Measurements from ENCODE around the gene XAGE3.
"Not testable (repeated sequence)": the region's sequence is repeated elsewhere in the genome, so short reads cannot be mapped to it uniquely, and the experiment has no call there.

XAGE3 gene

DNA sequence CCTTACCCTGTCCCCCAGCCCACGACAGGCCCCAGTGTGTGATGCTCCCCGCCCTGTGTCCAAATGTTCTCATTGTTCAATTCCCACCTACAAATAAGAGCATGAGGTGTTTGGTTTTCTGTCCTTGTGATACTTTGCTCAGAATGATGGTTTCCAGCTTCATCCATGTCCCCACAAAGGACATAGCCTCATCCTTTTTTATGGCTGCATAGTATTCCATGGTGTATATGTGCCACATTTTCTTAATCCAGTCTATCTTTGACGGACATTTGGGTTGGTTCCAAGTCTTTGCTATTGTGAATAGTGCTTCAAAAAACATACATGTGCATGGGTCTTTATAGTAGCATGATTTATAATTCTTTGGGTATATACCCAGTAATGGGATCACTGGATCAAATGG, 24.3 kb downstream of the XAGE3 start:
- DNase-seq (ENCODE audit: low read depth in 2 of 3, low spot score in 1 of 3) = not testable (repeated sequence)

GRCh38 chrX:52839137-52839536, 28.7 kb downstream of the XAGE3 start:
- DNase-seq (ENCODE audit: low read depth in 2 of 3, low spot score in 1 of 3) = no peak

DNA sequence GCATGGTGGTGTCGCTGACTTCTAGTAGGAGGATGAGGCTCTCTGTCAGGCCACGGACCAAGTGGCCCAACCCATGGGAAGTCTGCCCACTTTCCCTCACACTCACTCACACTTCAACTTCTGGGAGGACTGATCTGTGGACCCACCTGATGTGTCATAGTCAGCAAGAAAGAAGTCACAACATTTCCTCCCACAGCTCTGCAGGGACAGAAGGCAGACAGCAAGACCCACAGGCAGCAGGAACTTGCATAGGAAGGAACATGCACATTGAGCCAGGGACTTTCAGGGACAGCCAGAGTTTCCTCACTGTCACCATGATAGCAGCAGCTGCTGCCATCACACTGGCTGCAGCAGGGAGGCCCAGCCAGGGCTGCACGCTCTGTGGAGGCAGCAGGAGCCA, 37.3 kb downstream of the XAGE3 start:
- DNase-seq (ENCODE audit: low read depth in 2 of 3, low spot score in 1 of 3) = no peak

DNA sequence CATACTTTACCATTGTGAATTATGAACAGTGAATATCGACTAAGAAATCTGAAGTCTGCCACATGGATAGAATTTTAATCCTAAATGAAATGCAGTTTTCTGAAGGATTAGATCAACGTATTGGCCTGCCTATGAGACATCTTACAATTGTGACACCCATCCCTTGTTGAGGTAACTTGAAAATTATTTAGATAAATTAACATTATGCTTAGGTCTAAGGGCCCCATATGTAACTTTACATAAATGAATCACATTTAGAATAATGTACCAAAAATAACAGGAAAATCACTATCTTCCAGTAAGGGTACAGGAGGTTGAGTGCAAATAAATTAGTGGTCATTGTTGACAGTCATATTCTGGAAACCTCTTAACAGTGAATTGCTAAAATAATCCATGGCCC, 43.3 kb downstream of the XAGE3 start:
- DNase-seq (ENCODE audit: low read depth in 2 of 3, low spot score in 1 of 3) = no peak

DNA sequence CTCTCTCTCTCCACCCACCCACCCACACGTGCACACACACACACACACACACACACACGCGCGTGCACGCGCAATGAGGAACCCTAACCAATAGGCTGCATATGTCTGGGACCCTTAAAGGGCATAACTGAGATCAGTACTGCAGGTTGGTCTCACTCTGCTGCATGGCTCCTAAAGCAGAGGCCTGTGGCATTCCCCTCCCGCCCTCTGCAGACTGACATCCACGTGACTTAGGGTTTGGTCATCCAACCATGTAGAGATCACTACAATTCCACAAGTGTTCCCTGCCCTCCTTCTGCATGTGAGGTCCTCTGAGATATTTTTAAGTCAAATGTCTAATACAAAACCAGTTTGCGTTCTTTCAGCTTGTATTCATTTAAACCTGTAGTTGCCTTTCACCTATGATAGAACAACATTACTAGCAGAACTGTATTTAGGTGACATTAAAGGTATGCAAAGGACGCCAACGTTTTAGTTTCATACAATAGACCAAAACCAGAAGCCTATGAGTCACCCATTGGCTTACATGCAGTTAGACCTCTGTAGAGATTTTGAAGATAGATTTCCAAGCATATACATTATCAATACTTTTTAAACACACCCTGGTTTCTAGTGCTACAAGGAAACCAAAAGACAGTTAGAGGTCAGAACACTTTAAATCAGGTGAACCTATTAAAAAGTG, 46.7 kb downstream of the XAGE3 start:
- no peak for DNase-seq (ENCODE audit: low read depth in 2 of 3, low spot score in 1 of 3)

DNA sequence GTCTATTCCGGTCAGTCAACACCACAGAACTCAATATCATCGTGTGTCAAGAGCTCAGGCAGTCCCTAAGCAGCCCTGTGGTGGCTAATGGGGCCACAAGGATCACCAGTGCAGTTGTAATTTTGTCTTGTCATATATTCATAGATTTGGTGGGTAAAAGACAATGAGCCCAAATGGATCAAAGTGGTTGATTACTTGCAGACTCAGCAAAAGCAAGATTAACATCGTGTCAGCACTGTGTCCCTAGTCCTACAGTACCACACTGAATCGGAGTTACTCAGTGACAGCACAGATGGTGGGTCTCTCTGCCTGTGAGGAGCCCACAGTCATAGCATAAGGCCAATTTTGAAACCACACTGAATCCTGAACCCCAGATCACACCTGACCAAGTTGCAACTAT, 48.1 kb downstream of the XAGE3 start:
- no peak for DNase-seq (ENCODE audit: low read depth in 2 of 3, low spot score in 1 of 3)

Data from stimulated activated CD4-positive, alpha-beta T cell treated with anti-CD3 and anti-CD28 coated beads, Interleukin-12 subunit alpha, Interleukin-12 subunit beta, amount 100 ng/mL, for 48 hours (primary cell).